Osteoblast (primary cell): ENCODE results near the gene RBM24. TPM values are rescaled to one million over a fixed set of nuclear protein-coding genes. Genes with fewer than 3 reads are reported as not detected.

Source experiments
- DNase-seq: peaks from one replicate; pipeline ENCODE4 v3.0.0; 2011; ENCODE audit warnings: low spot score, mixed read lengths; ENCODE audit not compliant: insufficient read length; ENCODE audit errors: missing footprints
- H2AFZ ChIP-seq: 2 replicates; pipeline ENCODE4 v1.6.0; 2011; ENCODE audit warnings: mild to moderate bottlenecking, low read length
- H3K27ac ChIP-seq: 2 replicates; pipeline ENCODE4 v1.5.1; 2011; ENCODE audit warnings: mild to moderate bottlenecking, low read depth, low read length, moderate library complexity
- H3K27me3 ChIP-seq: 2 replicates; pipeline ENCODE4 v1.6.0; 2012; ENCODE audit warnings: mild to moderate bottlenecking, control low read depth, inconsistent platforms, low read length, moderate library complexity; ENCODE audit not compliant: insufficient read depth
- H3K36me3 ChIP-seq: 2 replicates; pipeline ENCODE4 v1.5.1; 2011; ENCODE audit warnings: mild to moderate bottlenecking, low read length, control low read depth, moderate library complexity; ENCODE audit not compliant: insufficient read depth
- H3K4me1 ChIP-seq: 2 replicates; pipeline ENCODE4 v1.5.1; 2011; ENCODE audit warnings: mild to moderate bottlenecking, low read length, control low read depth, moderate library complexity; ENCODE audit not compliant: insufficient read depth
- H3K4me2 ChIP-seq: 2 replicates; pipeline ENCODE4 v1.6.0; 2011; ENCODE audit warnings: mild to moderate bottlenecking, low read length; ENCODE audit not compliant: insufficient read depth
- H3K4me3 ChIP-seq: fragments of 200-600 bp; sonication (generic); 3 replicates; pipeline ENCODE4 v1.5.1; 2012; ENCODE audit warnings: mild to moderate bottlenecking, low read length, inconsistent platforms; ENCODE audit not compliant: insufficient read depth
- H3K79me2 ChIP-seq: 2 replicates; pipeline ENCODE4 v1.6.0; 2012; ENCODE audit warnings: mild to moderate bottlenecking, low read length, control low read depth, inconsistent platforms; ENCODE audit not compliant: insufficient read depth
- H3K9me3 ChIP-seq: 2 replicates; pipeline ENCODE4 v1.5.1; 2011; ENCODE audit warnings: low read depth, low read length, control low read depth
- H4K20me1 ChIP-seq: 2 replicates; pipeline ENCODE4 v1.6.0; 2012; ENCODE audit warnings: mild to moderate bottlenecking, low read length, control low read depth; ENCODE audit not compliant: insufficient read depth
- total RNA-seq: library from RNA; depleted of rRNA; stranded (reverse); fragments of >200 nt; gene quantifications from 2 replicates; pipeline ENCODE4 v1.2.3, GENCODE V29; 2012
- TF ChIP-seq, protein P1 (sequence below): IDR thresholded peaks from 2 replicates; pipeline ENCODE4 v1.5.1; 2011; ENCODE audit warnings: mild to moderate bottlenecking, low read depth, low read length, moderate library complexity; ENCODE audit errors: extremely low read depth

Gene RBM24
- total RNA-seq, 1 donor: 1.4 TPM

DNA sequence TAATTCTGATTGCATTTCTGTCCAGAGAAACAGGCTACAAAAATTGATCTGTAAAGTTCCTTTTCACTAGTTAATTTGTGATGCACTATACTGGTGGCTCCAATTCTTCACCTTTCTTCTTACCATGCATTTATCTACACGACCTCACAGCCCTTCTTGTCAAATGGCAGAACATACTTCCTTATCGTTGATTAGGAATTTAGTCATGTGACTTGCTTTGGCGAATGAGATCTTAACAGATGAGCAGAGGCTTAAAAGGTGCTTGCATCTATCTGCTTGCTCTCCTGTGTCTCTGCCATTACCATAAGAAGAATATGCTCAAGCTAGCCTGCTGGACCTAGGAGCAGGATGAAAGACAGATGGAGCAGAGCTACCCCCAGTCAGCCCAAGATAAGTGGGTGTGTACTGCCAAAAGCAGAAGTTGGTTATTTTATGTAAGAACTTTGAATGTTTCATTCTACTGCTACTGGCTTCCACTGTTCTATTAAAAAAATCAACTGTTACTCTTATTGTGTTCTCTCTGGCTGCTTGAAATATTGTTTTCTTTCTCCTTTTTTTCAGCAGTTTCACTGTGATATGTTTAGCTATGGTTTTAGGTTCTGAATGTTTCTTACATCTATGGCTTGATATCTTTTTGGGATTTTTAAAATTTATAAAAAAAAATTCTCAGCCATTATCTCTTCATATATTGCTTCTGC, 40.2 kb upstream of the RBM24 start:
- no peak overlapping the region for H3K4me2 ChIP-seq
- no peak overlapping the region for H2AFZ ChIP-seq
- no peak for DNase-seq
- no peaks in the 10 kb centered on the region for H3K79me2 ChIP-seq
- no peaks in the 10 kb centered on the region for H4K20me1 ChIP-seq
- H3K4me3 ChIP-seq: no peak overlapping the region
- TF ChIP-seq, protein P1, sequence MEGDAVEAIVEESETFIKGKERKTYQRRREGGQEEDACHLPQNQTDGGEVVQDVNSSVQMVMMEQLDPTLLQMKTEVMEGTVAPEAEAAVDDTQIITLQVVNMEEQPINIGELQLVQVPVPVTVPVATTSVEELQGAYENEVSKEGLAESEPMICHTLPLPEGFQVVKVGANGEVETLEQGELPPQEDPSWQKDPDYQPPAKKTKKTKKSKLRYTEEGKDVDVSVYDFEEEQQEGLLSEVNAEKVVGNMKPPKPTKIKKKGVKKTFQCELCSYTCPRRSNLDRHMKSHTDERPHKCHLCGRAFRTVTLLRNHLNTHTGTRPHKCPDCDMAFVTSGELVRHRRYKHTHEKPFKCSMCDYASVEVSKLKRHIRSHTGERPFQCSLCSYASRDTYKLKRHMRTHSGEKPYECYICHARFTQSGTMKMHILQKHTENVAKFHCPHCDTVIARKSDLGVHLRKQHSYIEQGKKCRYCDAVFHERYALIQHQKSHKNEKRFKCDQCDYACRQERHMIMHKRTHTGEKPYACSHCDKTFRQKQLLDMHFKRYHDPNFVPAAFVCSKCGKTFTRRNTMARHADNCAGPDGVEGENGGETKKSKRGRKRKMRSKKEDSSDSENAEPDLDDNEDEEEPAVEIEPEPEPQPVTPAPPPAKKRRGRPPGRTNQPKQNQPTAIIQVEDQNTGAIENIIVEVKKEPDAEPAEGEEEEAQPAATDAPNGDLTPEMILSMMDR: no peak
- no peak overlapping the region for H3K27ac ChIP-seq
- H3K4me1 ChIP-seq: no peaks in the 10 kb centered on the region
- H3K27me3 ChIP-seq: peaks cover 4% of the 10 kb centered on the region
- peaks cover 3% of the 10 kb centered on the region for H3K9me3 ChIP-seq
- no peaks in the 10 kb centered on the region for H3K36me3 ChIP-seq

DNA sequence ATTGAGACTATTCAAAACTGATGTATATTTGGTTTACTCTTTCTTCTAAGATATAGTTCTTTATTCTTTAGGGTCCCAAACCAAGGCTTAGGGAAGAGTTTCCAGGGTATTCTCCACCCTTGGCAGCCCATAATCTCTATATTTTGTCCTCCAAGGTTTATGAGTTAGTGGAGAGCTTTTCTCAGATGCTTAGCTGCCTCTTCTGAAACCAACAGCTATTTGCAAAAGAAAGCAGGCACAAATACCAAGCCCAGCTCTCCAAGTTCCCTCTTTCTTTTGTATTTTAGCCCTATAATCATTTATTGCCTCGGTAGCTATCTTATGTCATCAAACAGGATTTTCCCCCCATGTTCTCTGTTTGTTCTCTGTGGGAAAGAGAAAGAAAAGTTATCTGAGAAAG, 39.1 kb upstream of the RBM24 start:
- TF ChIP-seq, protein P1: no peak
- H2AFZ ChIP-seq: no peak overlapping the region
- H3K27ac ChIP-seq: no peak overlapping the region
- peaks cover 3% of the 10 kb centered on the region for H3K9me3 ChIP-seq
- H3K79me2 ChIP-seq: no peaks in the 10 kb centered on the region
- no peaks in the 10 kb centered on the region for H3K4me1 ChIP-seq
- H3K4me2 ChIP-seq: no peak overlapping the region
- no peak for DNase-seq
- H3K4me3 ChIP-seq: no peak overlapping the region
- no peaks in the 10 kb centered on the region for H4K20me1 ChIP-seq
- peaks cover 4% of the 10 kb centered on the region for H3K27me3 ChIP-seq
- no peaks in the 10 kb centered on the region for H3K36me3 ChIP-seq

DNA sequence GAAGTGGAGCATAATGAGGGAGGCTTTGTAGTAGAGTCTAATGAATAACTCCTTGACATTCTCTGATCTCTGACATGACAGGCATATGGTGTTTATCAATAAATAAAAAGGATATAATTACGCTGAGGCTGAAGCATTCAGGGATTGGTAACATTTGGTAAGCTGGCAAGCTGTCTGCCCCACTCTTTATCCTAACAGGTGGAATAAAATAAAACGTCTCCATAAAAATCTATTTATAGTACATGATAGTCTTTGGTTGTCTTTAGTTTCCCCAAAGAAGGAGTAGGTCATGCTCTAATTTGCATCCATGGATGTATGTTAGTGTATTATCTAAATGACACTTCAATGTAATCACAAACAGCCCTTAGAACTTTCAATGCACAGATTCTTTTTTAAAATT, 30.9 kb upstream of the RBM24 start:
- Histone ChIP-seq H3K4me3 (no peak overlapping the region), H3K9me3 (no peaks in the 10 kb centered on the region), H3K79me2 (no peaks in the 10 kb centered on the region), H3K4me2 (no peak overlapping the region), H3K4me1 (no peaks in the 10 kb centered on the region), H4K20me1 (no peaks in the 10 kb centered on the region), H2AFZ (no peak overlapping the region), H3K27ac (no peak overlapping the region), H3K27me3 (no peaks in the 10 kb centered on the region), H3K36me3 (no peaks in the 10 kb centered on the region)
- TF ChIP-seq, protein P1: no peak
- no peak for DNase-seq

DNA sequence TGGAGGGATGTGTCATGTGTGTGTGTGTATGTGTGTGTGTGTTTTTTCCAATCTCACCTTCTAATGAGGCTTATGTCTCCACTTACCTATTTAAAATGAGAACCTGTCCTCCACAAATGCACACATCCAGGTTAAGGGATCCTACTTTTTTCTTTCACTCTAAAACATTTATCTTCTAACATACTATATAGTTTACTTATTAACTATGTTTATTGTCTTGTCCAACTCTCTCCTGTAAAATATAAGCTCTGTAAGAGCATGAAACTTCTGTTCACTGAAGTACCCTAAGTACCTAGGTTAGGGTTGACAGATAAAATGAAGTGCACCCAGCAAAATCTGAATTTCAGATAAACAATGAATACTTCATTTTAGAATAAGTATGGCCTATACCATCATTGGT, 29.2 kb upstream of the RBM24 start:
- no peaks in the 10 kb centered on the region for H3K27me3 ChIP-seq
- TF ChIP-seq, protein P1: no peak
- H2AFZ ChIP-seq: no peak overlapping the region
- no peaks in the 10 kb centered on the region for H3K9me3 ChIP-seq
- H3K27ac ChIP-seq: no peak overlapping the region
- no peak overlapping the region for H3K4me3 ChIP-seq
- no peaks in the 10 kb centered on the region for H3K36me3 ChIP-seq
- no peak overlapping the region for H3K4me2 ChIP-seq
- no peaks in the 10 kb centered on the region for H3K4me1 ChIP-seq
- no peak for DNase-seq
- H4K20me1 ChIP-seq: no peaks in the 10 kb centered on the region
- H3K79me2 ChIP-seq: no peaks in the 10 kb centered on the region
